Peyer's patch (tissue), 4 donors: Measurements from ENCODE around the gene CFAP43. TPM values are rescaled to one million over a fixed set of nuclear protein-coding genes. Genes with fewer than 3 reads are reported as not detected.

Source experiments
- DNase-seq, 3 donors: peaks; one replicate each; pipeline ENCODE4 v3.0.0-alpha.2; 2017 to 2019
- H3K27ac ChIP-seq, 4 donors: fragments of 200-600 bp; sonication (generic); one replicate each; pipeline ENCODE4 v1.5.1; 2016 to 2019
- H3K27me3 ChIP-seq, 2 donors: fragments of 200-600 bp; sonication (generic); one replicate each; pipeline ENCODE4 v1.5.1; 2019
- H3K36me3 ChIP-seq, 3 donors: fragments of 200-600 bp; sonication (generic); one replicate each; pipeline ENCODE4 v1.5.1; 2016 to 2019
- H3K4me1 ChIP-seq, 4 donors: fragments of 200-600 bp; sonication (generic); one replicate each; pipeline ENCODE4 v1.5.1; 2016 to 2019
- H3K4me3 ChIP-seq, 4 donors: fragments of 200-600 bp; sonication (generic); 1 replicate in 3 of 4; 2 replicates in 1 of 4; pipeline ENCODE4 v1.5.1; 2016 to 2019; ENCODE audit warnings: mild to moderate bottlenecking in 1 of 4
- H3K9me3 ChIP-seq, 4 donors: fragments of 200-600 bp; sonication (generic); one replicate each; pipeline ENCODE4 v1.5.1; 2016 to 2019; ENCODE audit warnings: mild to moderate bottlenecking in 1 of 4
- CTCF ChIP-seq, 6 experiments: fragments of 450-650 bp in 4 of 6; fragments of 200-600 bp in 2 of 6; sonication (generic) in 1 of 6; IDR thresholded peaks; one replicate each; pipeline ENCODE4 v1.5.1; 2017 to 2019; ENCODE audit warnings: antibody characterized with exemption in 6 of 6, mild to moderate bottlenecking in 3 of 6, moderate library complexity in 1 of 6
- POLR2A ChIP-seq, 2 donors: fragments of 450-650 bp; IDR thresholded peaks; one replicate each; pipeline ENCODE4 v1.5.1; 2017; ENCODE audit warnings: antibody characterized with exemption in 2 of 2, mild to moderate bottlenecking in 2 of 2, moderate library complexity in 2 of 2
- total RNA-seq, 4 donors: library from RNA; depleted of rRNA; stranded (reverse); fragments of >200 nt; gene quantifications; one replicate each; pipeline ENCODE4 v1.1.0, GENCODE V29; 2016

Gene CFAP43
- 10 to 100 TPM in 1 of 4 donors, under 1 TPM in 2, not detected in 1; 0.27 to 12.4 (median 0.76) TPM for total RNA-seq

GRCh38 chr10:104231784-104232612 lies at the start of gene CFAP43:
TSS of gene CFAP43 (minus strand) at chr10:104232364. CDS start at chr10:104232246, 118 bp downstream.
- H3K27me3 ChIP-seq, result no peaks in the 10 kb centered on the region
- peaks cover 0 to 4% (median 0%) of the 10 kb centered on the region in 4 donors for H3K4me1 ChIP-seq
- H3K36me3 ChIP-seq, result no peaks in the 10 kb centered on the region
- peak within 1 kb of the TSS; percentile 54 to 92 (median 72) for H3K4me3 ChIP-seq
- peak; percentile 97 to 100 (median 100) for DNase-seq
- no peak for TF ChIP-seq POLR2A (IDR thresholded peaks at IDR 0.05)
- peak in 2 of 6 experiments; percentile 21 to 26 for TF ChIP-seq CTCF (IDR thresholded peaks at IDR 0.05)
- H3K27ac ChIP-seq, result peak within 1 kb of the TSS in 1 of 4 donors; percentile 50
- no peaks in the 10 kb centered on the region for H3K9me3 ChIP-seq

GRCh38 chr10:104281694-104282093 lies 49.5 kb upstream of the CFAP43 start:
- no peaks in the 10 kb centered on the region for H3K36me3 ChIP-seq
- no peaks in the 10 kb centered on the region for H3K4me1 ChIP-seq
- no peaks in the 10 kb centered on the region for H3K27me3 ChIP-seq
- no peak for DNase-seq
- no peaks in the 10 kb centered on the region for H3K9me3 ChIP-seq
- TF ChIP-seq POLR2A (IDR thresholded peaks at IDR 0.05) (no peak), CTCF (IDR thresholded peaks at IDR 0.05) (no peak)
- H3K27ac ChIP-seq, result no peak overlapping the region
- no peak overlapping the region for H3K4me3 ChIP-seq

GRCh38 chr10:104279550-104280259 lies 47.5 kb upstream of the CFAP43 start:
- no peak for DNase-seq
- Histone ChIP-seq H3K9me3 (no peaks in the 10 kb centered on the region), H3K27me3 (no peaks in the 10 kb centered on the region), H3K36me3 (no peaks in the 10 kb centered on the region), H3K4me1 (peaks cover 0 to 2% (median 0%) of the 10 kb centered on the region in 4 donors), H3K27ac (no peak overlapping the region), H3K4me3 (no peak overlapping the region)
- TF ChIP-seq CTCF (IDR thresholded peaks at IDR 0.05), result no peak
- TF ChIP-seq POLR2A (IDR thresholded peaks at IDR 0.05), result no peak

- H3K36me3 ChIP-seq, result no peaks in the 10 kb centered on the region
- H3K27me3 ChIP-seq, result no peaks in the 10 kb centered on the region
- DNase-seq, result no peak
- no peak overlapping the region for H3K27ac ChIP-seq
- TF ChIP-seq CTCF (IDR thresholded peaks at IDR 0.05) (no peak), POLR2A (IDR thresholded peaks at IDR 0.05) (no peak)
- peaks cover 0 to 5% (median 0%) of the 10 kb centered on the region in 4 donors for H3K4me1 ChIP-seq
- H3K4me3 ChIP-seq, result no peak overlapping the region
- no peaks in the 10 kb centered on the region for H3K9me3 ChIP-seq
Observed at GRCh38 chr10:104277785-104278184, 45.6 kb upstream of the CFAP43 start.

- Histone ChIP-seq H3K27ac (no peak overlapping the region), H3K27me3 (no peaks in the 10 kb centered on the region), H3K9me3 (no peaks in the 10 kb centered on the region), H3K36me3 (no peaks in the 10 kb centered on the region), H3K4me1 (peaks cover 0 to 5% (median 0%) of the 10 kb centered on the region in 4 donors), H3K4me3 (no peak overlapping the region)
- TF ChIP-seq POLR2A (IDR thresholded peaks at IDR 0.05) (no peak), CTCF (IDR thresholded peaks at IDR 0.05) (no peak)
- no peak for DNase-seq
Observed at GRCh38 chr10:104276192-104276591, 44.0 kb upstream of the CFAP43 start.
